BLaER1 treated with 17β-estradiol and CSF1 and Interleukin-3, amounts not matched to agents 10 nM and 100 nM (cell line): Measurements from ENCODE around the gene PDAP1.

ENCODE experiments used
- H3K27ac ChIP-seq, 11 experiments: shearing (Covaris generic); formaldehyde crosslinking; 2 replicates each; pipeline ENCODE4 v1.8.1; 2022
- H3K27me3 ChIP-seq, 11 experiments: shearing (Covaris generic); formaldehyde crosslinking; 2 replicates each; pipeline ENCODE4 v1.8.1; 2022
- H3K36me3 ChIP-seq, 11 experiments: shearing (Covaris generic); formaldehyde crosslinking; 2 replicates each; pipeline ENCODE4 v1.8.1; 2022
- H3K4me1 ChIP-seq, 10 experiments: shearing (Covaris generic); formaldehyde crosslinking; 2 replicates each; pipeline ENCODE4 v1.8.1; 2022
- H3K4me2 ChIP-seq, 11 experiments: shearing (Covaris generic); formaldehyde crosslinking; 2 replicates each; pipeline ENCODE4 v1.8.1; 2022
- H3K4me3 ChIP-seq, 10 experiments: shearing (Covaris generic); formaldehyde crosslinking; 2 replicates each; pipeline ENCODE4 v1.8.1; 2022
- H3K9ac ChIP-seq, 11 experiments: shearing (Covaris generic); formaldehyde crosslinking; 2 replicates each; pipeline ENCODE4 v1.8.1; 2022
- H3K9me3 ChIP-seq, 11 experiments: shearing (Covaris generic); formaldehyde crosslinking; replicated peaks in 1 of 11; 2 replicates each; pipeline ENCODE4 v1.8.1; 2022
- H4K20me1 ChIP-seq, 11 experiments: shearing (Covaris generic); formaldehyde crosslinking; 2 replicates each; pipeline ENCODE4 v1.8.1; 2022
- Cebpa-rat ChIP-seq, 11 experiments: shearing (Covaris generic); IDR thresholded peaks; 2 replicates each; pipeline ENCODE4 v1.8.1; 2022

The PDAP1 gene

DNA sequence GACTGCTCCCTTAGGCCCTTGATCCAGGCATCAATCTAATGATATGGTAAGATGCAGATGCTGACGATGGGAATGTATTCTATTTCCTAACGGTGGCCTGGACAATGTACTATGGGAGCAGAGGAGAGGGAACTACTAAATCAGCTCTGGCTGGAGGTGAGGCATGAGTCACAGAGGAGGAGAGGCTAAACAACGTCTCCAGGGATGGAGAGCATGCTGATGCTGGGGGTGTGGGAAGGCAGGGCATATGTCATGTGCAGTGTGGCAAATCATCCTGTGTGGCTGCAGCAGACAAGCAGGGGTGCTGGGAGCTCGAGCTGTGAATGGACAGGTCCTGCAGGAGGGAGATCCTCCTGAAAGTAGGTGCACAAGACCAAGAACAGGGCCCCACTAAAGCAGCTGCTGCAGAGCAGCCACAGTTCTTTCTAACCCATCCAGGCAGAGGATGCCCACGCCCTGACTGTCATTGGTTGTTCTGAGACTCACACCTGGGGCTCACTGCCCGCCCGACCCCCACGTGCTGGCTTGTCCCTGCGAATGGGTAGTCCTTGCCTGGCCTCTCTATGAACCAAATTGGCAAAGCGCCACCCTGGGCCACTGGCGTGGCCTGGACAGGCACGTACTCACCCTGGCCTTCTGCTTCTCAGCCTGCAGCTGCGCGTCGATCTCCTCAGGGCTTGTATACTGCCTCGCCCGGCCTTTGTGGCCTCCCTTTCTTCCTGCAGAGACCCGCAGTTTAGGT lies 4.0 kb downstream of the PDAP1 start:
- peak overlapping the region in 2 of 11 experiments; percentile 4 to 11; a peak in 3 of 22 replicates for H3K9ac ChIP-seq
- H3K4me1 ChIP-seq: peaks cover 17 to 33% (median 24%) of the 10 kb centered on the region in 10 experiments
- H3K27ac ChIP-seq: no peak overlapping the region
- H3K4me3 ChIP-seq: no peak overlapping the region
- TF ChIP-seq Cebpa-rat (IDR thresholded peaks at IDR 0.05): no peak
- H3K4me2 ChIP-seq: no peak overlapping the region
- no peaks in the 10 kb centered on the region for H3K9me3 ChIP-seq
- peaks cover 56 to 72% (median 65%) of the 10 kb centered on the region in 11 experiments for H3K36me3 ChIP-seq
- H3K27me3 ChIP-seq: no peaks in the 10 kb centered on the region
- H4K20me1 ChIP-seq: peaks cover 64 to 91% (median 84%) of the 10 kb centered on the region in 11 experiments

GRCh38 chr7:99403764-99404163 lies 4.6 kb downstream of the PDAP1 start:
- peaks cover 17 to 33% (median 24%) of the 10 kb centered on the region in 10 experiments for H3K4me1 ChIP-seq
- H3K27ac ChIP-seq: no peak overlapping the region
- H4K20me1 ChIP-seq: peaks cover 65 to 92% (median 88%) of the 10 kb centered on the region in 11 experiments
- no peaks in the 10 kb centered on the region for H3K27me3 ChIP-seq
- H3K9ac ChIP-seq: peak overlapping the region in 1 of 11 experiments; percentile 4; a peak in 1 of 22 replicates
- no peaks in the 10 kb centered on the region for H3K9me3 ChIP-seq
- H3K4me3 ChIP-seq: no peak overlapping the region
- no peak overlapping the region for H3K4me2 ChIP-seq
- H3K36me3 ChIP-seq: peaks cover 62 to 78% (median 72%) of the 10 kb centered on the region in 11 experiments
- no peak for TF ChIP-seq Cebpa-rat (IDR thresholded peaks at IDR 0.05)

DNA sequence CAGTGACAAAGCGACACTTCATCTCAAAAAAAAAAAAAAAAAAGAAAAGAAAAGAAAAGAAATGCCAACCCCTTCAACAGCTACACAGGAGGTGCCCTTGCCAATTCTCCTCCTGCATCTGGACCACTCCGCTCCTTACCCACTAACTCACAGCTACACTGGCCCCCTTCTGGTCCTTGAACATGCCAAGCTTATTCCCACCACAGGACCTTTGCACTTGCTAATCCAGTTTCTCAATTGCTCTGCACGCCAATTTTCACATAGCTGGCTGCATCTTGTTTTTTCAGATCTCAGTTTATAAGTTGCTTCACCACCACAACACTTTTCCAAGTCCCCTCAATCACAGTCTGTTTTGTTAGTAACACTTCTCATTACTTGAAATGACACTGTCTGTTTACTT lies 5.5 kb downstream of the PDAP1 start:
- no peak for TF ChIP-seq Cebpa-rat (IDR thresholded peaks at IDR 0.05)
- Histone ChIP-seq H3K9ac (no peak overlapping the region), H3K4me2 (no peak overlapping the region), H3K9me3 (no peaks in the 10 kb centered on the region), H3K27me3 (no peaks in the 10 kb centered on the region), H3K36me3 (peaks cover 71 to 87% (median 81%) of the 10 kb centered on the region in 11 experiments), H3K4me3 (no peak overlapping the region), H4K20me1 (peaks cover 68 to 100% (median 97%) of the 10 kb centered on the region in 11 experiments), H3K27ac (no peak overlapping the region), H3K4me1 (peaks cover 17 to 33% (median 24%) of the 10 kb centered on the region in 10 experiments)

GRCh38 chr7:99399597-99399996 lies 8.8 kb downstream of the PDAP1 start:
- Histone ChIP-seq H3K27me3 (no peaks in the 10 kb centered on the region), H4K20me1 (peaks cover 51 to 100% (median 97%) of the 10 kb centered on the region in 11 experiments), H3K9ac (0 out of 22 replicates have a peak overlapping the region, but pooled peaks of 1 of the 11 experiments have one; percentile 13), H3K9me3 (no peaks in the 10 kb centered on the region), H3K4me3 (no peak overlapping the region), H3K4me2 (no peak overlapping the region), H3K27ac (0 out of 22 replicates have a peak overlapping the region, but pooled peaks of 1 of the 11 experiments have one; percentile 15), H3K4me1 (peaks cover 0 to 5% (median 3%) of the 10 kb centered on the region in 10 experiments; a peak in 8 of 20 replicates), H3K36me3 (peaks cover 97 to 99% (median 98%) of the 10 kb centered on the region in 11 experiments)
- TF ChIP-seq Cebpa-rat (IDR thresholded peaks at IDR 0.05): no peak

DNA sequence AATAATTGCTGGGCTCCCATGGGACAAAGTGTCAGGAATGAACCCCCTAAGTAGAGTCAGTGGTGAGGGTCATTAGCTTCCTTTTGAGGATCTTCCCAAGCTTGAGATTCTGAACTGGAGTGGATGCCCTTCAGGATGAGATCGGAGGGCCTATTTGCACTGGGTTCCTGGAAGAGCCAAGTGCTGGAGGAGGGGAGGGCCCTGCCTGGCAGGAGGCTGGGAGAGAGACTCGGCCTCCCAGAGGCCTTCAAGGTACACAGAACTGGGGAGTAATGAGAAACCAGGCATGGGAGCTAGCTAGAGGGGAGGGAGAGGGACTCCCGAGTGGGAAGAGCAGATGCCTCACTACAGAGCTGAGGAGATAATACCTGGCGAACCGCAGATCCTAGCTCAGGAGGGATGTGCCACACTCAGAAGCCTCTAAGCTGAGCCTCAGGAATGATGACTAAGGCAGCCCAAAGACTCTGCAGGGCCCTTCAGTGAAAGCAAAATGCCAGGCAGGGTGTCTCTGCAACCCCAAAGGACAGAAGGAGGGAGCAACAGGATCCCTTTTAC lies 9.4 kb downstream of the PDAP1 start:
- Histone ChIP-seq H3K4me3 (no peak overlapping the region), H3K4me2 (no peak overlapping the region), H3K9ac (peak overlapping the region in 3 of 11 experiments; percentile 11 to 45 (median 29); a peak in 3 of 22 replicates), H3K27ac (no peak overlapping the region), H3K9me3 (no peaks in the 10 kb centered on the region), H4K20me1 (peaks cover 51 to 100% (median 97%) of the 10 kb centered on the region in 11 experiments), H3K36me3 (peaks cover 97 to 99% (median 98%) of the 10 kb centered on the region in 11 experiments), H3K4me1 (peaks cover 0 to 3% (median under 1%) of the 10 kb centered on the region in 10 experiments; a peak in 5 of 20 replicates), H3K27me3 (no peaks in the 10 kb centered on the region)
- TF ChIP-seq Cebpa-rat (IDR thresholded peaks at IDR 0.05): no peak

- Histone ChIP-seq H3K4me2 (no peak overlapping the region), H3K9ac (peak overlapping the region in 3 of 11 experiments; percentile 5 to 22 (median 9); a peak in 3 of 22 replicates), H3K27me3 (no peaks in the 10 kb centered on the region), H3K27ac (no peak overlapping the region; a peak in 1 of 22 replicates), H3K36me3 (peaks cover 87 to 98% (median 93%) of the 10 kb centered on the region in 11 experiments), H3K9me3 (no peaks in the 10 kb centered on the region), H3K4me3 (no peak overlapping the region), H4K20me1 (peaks cover 52 to 100% (median 96%) of the 10 kb centered on the region in 11 experiments), H3K4me1 (peaks cover 10 to 18% (median 14%) of the 10 kb centered on the region in 10 experiments)
- no peak for TF ChIP-seq Cebpa-rat (IDR thresholded peaks at IDR 0.05)
These were observed 11.0 kb downstream of the PDAP1 start for GRCh38 chr7:99397297-99397983.

GRCh38 chr7:99396418-99397296 lies 11.7 kb downstream of the PDAP1 start:
- Histone ChIP-seq H3K9me3 (no peaks in the 10 kb centered on the region), H3K27me3 (no peaks in the 10 kb centered on the region), H4K20me1 (peaks cover 59 to 100% (median 98%) of the 10 kb centered on the region in 11 experiments), H3K9ac (peak overlapping the region in 2 of 11 experiments; percentile 9 to 22; a peak in 2 of 22 replicates), H3K4me1 (peaks cover 18 to 25% (median 22%) of the 10 kb centered on the region in 10 experiments), H3K4me3 (no peak overlapping the region), H3K27ac (no peak overlapping the region; a peak in 1 of 22 replicates), H3K4me2 (no peak overlapping the region), H3K36me3 (peaks cover 80 to 98% (median 93%) of the 10 kb centered on the region in 11 experiments)
- TF ChIP-seq Cebpa-rat (IDR thresholded peaks at IDR 0.05): no peak
